ENCODE data around the gene HOXB8. TPM values are rescaled to one million over a fixed set of nuclear protein-coding genes. Genes with fewer than 3 reads are reported as not detected.
A peak's percentile ranks its signal among the peaks of the same experiment; 100 is the strongest.

HOXB8 gene
- total RNA-seq, 1 experiment from 2014 or later: 45.9 TPM

DNA sequence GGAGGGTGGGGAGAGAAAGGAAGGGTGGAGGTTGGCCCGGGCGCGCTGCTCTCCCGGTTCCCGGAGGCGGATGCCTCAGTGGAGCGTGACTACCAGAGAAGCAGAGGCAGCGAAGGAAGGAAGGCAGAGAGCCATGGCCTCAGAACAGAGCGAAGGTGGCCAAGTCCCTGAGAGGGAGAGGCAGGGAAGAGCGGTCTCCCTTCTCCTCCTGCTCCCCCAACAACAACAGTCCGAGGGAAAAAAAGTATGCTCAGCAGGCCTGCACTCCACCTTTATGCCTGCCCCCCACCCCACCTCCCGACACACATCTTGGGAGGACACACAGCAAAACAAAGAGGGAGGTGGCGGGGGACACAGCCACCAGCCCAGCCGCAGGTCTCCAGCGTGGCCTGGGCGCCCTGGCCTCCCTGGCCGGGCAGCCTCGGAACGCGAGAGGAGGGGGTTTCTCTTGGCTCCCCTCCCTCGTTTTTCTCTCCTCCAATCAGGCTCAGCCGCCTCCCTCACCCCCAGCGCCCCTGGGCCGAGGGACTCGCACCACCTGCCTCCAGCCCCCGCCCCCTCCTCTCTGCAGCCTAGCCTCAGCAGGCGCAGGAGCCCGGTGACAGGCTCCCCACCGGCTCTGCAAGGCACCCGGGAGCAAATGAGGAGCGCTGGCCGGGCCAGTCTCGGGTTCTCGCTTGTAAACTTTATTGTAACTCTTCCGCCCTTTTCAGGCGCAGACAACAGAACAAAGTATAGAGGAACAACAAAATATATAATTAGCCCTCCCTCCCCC is 3.2 kb downstream of the HOXB8 start:
- Histone ChIP-seq H3K4me1 (ENCODE audit: control insufficient read depth, insufficient read depth, low read length) (peaks cover 52% of the 10 kb centered on the region), H3K27me3 (ENCODE audit: control insufficient read depth, insufficient read depth, low read length) (no peaks in the 10 kb centered on the region), H3K9me3 (ENCODE audit: control insufficient read depth, insufficient read depth, low read depth, low read length) (no peaks in the 10 kb centered on the region), H3K36me3 (ENCODE audit: control insufficient read depth, insufficient read depth, low read length) (peaks cover 2% of the 10 kb centered on the region), H3K27ac (ENCODE audit: low read length) (peak overlapping the region; percentile 99), H3K4me3 (ENCODE audit: low read depth in 2 of 2, low read length in 2 of 2) (peak overlapping the region; percentile 68 to 71)
- DNase-seq (ENCODE audit: low read depth, low spot score) (no peak), ATAC-seq (peak; percentile 56)
- in situ Hi-C loops (cut with HindIII; ENCODE audit: low pct_unique_long_range_greater_than_20kb, low sequenced_read_pairs) (no loop called here), intact Hi-C loops (cut with micrococcal nuclease; ENCODE audit: unreplicated experiment) (loop anchor here (10.0 kb wide), 1 partner anchor 587 kb away; no protein-coding TSS in a partner anchor)
- POLR2A ChIA-PET: interaction anchor here (1.1 kb wide), 1 partner anchor 22 kb away, joined by 3 read pairs; no protein-coding TSS in a partner anchor
- no peak for TF ChIP-seq CTCF (IDR thresholded peaks at IDR 0.05)
- peak; percentile 98 for TF ChIP-seq POLR2AphosphoS5 (IDR thresholded peaks at IDR 0.05; ENCODE audit: low read depth, low read length)
- peak; percentile 90 for TF ChIP-seq SIN3A (IDR thresholded peaks at IDR 0.05; ENCODE audit: borderline replicate concordance, insufficient read depth, low read depth, low read length)
- BruUV-seq (replicated peaks): no TSS peak
- CTCF ChIA-PET: no interaction called here

GRCh38 chr17:48611213-48611612 is 3.9 kb downstream of the HOXB8 start:
- no TSS peak for BruUV-seq (replicated peaks)
- H3K9me3 ChIP-seq (ENCODE audit: control insufficient read depth, insufficient read depth, low read depth, low read length): no peaks in the 10 kb centered on the region
- H3K27ac ChIP-seq (ENCODE audit: low read length): peak overlapping the region; percentile 99
- peaks cover 52% of the 10 kb centered on the region for H3K4me1 ChIP-seq (ENCODE audit: control insufficient read depth, insufficient read depth, low read length)
- TF ChIP-seq POLR2AphosphoS5 (IDR thresholded peaks at IDR 0.05; ENCODE audit: low read depth, low read length): no peak
- peak; percentile 55; the same call in 1 of the 2 replicates for TF ChIP-seq SIN3A (IDR thresholded peaks at IDR 0.05; ENCODE audit: borderline replicate concordance, insufficient read depth, low read depth, low read length)
- POLR2A ChIA-PET: no interaction called here
- ATAC-seq (no peak), DNase-seq (ENCODE audit: low read depth, low spot score) (no peak)
- in situ Hi-C loops (cut with HindIII; ENCODE audit: low pct_unique_long_range_greater_than_20kb, low sequenced_read_pairs): no loop called here
- intact Hi-C loops (cut with micrococcal nuclease; ENCODE audit: unreplicated experiment): loop anchor here (10.0 kb wide), 1 partner anchor 586 kb away; no protein-coding TSS in a partner anchor
- peak overlapping the region; percentile 68 to 71 for H3K4me3 ChIP-seq (ENCODE audit: low read depth in 2 of 2, low read length in 2 of 2)
- CTCF ChIA-PET: no interaction called here
- no peaks in the 10 kb centered on the region for H3K27me3 ChIP-seq (ENCODE audit: control insufficient read depth, insufficient read depth, low read length)
- H3K36me3 ChIP-seq (ENCODE audit: control insufficient read depth, insufficient read depth, low read length): peaks cover 2% of the 10 kb centered on the region

GRCh38 chr17:48610282-48611211 is 4.5 kb downstream of the HOXB8 start, which contains the start of gene HOXB7:
Gene HOXB7, minus strand, starts transcription at chr17:48611017. Its CDS starts 99 bp downstream, at chr17:48610918.
- no peaks in the 10 kb centered on the region for H3K27me3 ChIP-seq (ENCODE audit: control insufficient read depth, insufficient read depth, low read length)
- ATAC-seq: peak; percentile 22
- CTCF ChIA-PET: interaction anchor here (0.6 kb wide), 2 partner anchors 9 to 252 kb away, joined by 3 read pairs; no protein-coding TSS in a partner anchor
- H3K27ac ChIP-seq (ENCODE audit: low read length): peak within 1 kb of the TSS; percentile 99
- H3K36me3 ChIP-seq (ENCODE audit: control insufficient read depth, insufficient read depth, low read length): peaks cover 2% of the 10 kb centered on the region
- H3K4me3 ChIP-seq (ENCODE audit: low read depth in 2 of 2, low read length in 2 of 2): peak within 1 kb of the TSS; percentile 68 to 71
- H3K9me3 ChIP-seq (ENCODE audit: control insufficient read depth, insufficient read depth, low read depth, low read length): no peaks in the 10 kb centered on the region
- intact Hi-C loops (cut with micrococcal nuclease; ENCODE audit: unreplicated experiment): loop anchor here (1.0 to 10.0 kb wide), 2 partner anchors 35 to 586 kb away; no protein-coding TSS in a partner anchor
- BruUV-seq (replicated peaks): no TSS peak
- in situ Hi-C loops (cut with HindIII; ENCODE audit: low pct_unique_long_range_greater_than_20kb, low sequenced_read_pairs): no loop called here
- DNase-seq (ENCODE audit: low read depth, low spot score): no peak
- TF ChIP-seq, protein P1, sequence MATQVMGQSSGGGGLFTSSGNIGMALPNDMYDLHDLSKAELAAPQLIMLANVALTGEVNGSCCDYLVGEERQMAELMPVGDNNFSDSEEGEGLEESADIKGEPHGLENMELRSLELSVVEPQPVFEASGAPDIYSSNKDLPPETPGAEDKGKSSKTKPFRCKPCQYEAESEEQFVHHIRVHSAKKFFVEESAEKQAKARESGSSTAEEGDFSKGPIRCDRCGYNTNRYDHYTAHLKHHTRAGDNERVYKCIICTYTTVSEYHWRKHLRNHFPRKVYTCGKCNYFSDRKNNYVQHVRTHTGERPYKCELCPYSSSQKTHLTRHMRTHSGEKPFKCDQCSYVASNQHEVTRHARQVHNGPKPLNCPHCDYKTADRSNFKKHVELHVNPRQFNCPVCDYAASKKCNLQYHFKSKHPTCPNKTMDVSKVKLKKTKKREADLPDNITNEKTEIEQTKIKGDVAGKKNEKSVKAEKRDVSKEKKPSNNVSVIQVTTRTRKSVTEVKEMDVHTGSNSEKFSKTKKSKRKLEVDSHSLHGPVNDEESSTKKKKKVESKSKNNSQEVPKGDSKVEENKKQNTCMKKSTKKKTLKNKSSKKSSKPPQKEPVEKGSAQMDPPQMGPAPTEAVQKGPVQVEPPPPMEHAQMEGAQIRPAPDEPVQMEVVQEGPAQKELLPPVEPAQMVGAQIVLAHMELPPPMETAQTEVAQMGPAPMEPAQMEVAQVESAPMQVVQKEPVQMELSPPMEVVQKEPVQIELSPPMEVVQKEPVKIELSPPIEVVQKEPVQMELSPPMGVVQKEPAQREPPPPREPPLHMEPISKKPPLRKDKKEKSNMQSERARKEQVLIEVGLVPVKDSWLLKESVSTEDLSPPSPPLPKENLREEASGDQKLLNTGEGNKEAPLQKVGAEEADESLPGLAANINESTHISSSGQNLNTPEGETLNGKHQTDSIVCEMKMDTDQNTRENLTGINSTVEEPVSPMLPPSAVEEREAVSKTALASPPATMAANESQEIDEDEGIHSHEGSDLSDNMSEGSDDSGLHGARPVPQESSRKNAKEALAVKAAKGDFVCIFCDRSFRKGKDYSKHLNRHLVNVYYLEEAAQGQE (IDR thresholded peaks at IDR 0.05; ENCODE audit: insufficient read depth in 1 of 2, low read depth in 2 of 2, low read length in 1 of 2): peak in 1 of 2 experiments; percentile 42; a peak in 1 of 4 replicates
- TF ChIP-seq TCF7L2 (IDR thresholded peaks at IDR 0.05; ENCODE audit: low read depth, low read length) (no peak; the same call in 1 of the 2 replicates), SIN3A (IDR thresholded peaks at IDR 0.05; ENCODE audit: borderline replicate concordance, insufficient read depth, low read depth, low read length) (peak; percentile 84), POLR2AphosphoS5 (IDR thresholded peaks at IDR 0.05; ENCODE audit: low read depth, low read length) (peak; percentile 73; the same call in 1 of the 2 replicates), CTCF (IDR thresholded peaks at IDR 0.05) (no peak)
- POLR2A ChIA-PET: interaction anchor here (0.5 to 2.1 kb wide), 5 partner anchors 12 to 1072 kb away, joined by 4 to 19 read pairs (median 5); no protein-coding TSS in a partner anchor
- peaks cover 55% of the 10 kb centered on the region for H3K4me1 ChIP-seq (ENCODE audit: control insufficient read depth, insufficient read depth, low read length)
